ENCODE results near the gene ASAP2.

The ASAP2 gene

GRCh38 chr2:9274701-9275343 is 68.2 kb downstream of the ASAP2 start:
- H3K9me3 ChIP-seq (ENCODE audit: control insufficient read depth, low read depth, low read length): no peaks in the 10 kb centered on the region
- no peaks in the 10 kb centered on the region for H3K36me3 ChIP-seq (ENCODE audit: control insufficient read depth, low read depth, low read length)
- no peaks in the 10 kb centered on the region for H3K4me1 ChIP-seq (ENCODE audit: control insufficient read depth, low read depth, low read length)
- no peak overlapping the region for H3K27ac ChIP-seq (ENCODE audit: low read length)
- no peak overlapping the region for H3K4me3 ChIP-seq (ENCODE audit: low read length)
- H3K9ac ChIP-seq (ENCODE audit: low read length): no peak overlapping the region
- H3K27me3 ChIP-seq (ENCODE audit: control insufficient read depth, insufficient read depth, low read length): no peaks in the 10 kb centered on the region

DNA sequence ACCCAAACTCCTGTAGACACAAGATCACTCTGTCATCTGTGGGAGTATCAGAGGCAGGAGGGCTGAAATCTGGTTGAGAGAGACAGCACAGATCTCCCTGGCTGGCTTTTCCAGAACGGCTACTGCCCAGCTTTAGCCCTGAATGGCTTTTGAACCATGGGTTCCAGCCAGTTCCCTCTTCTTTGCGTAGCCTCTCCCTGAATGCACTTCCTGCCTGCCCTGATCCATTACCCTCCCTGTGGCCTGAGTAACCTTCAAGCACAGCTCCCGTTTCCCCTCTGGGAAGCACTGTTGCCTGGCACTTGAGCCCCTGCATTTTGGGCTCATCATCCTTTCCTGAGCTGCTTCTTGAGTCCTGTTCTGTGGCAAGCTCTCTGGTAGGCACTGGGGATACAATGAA is 68.8 kb downstream of the ASAP2 start:
- H3K9ac ChIP-seq (ENCODE audit: low read length): no peak overlapping the region
- no peak overlapping the region for H3K4me3 ChIP-seq (ENCODE audit: low read length)
- H3K36me3 ChIP-seq (ENCODE audit: control insufficient read depth, low read depth, low read length): no peaks in the 10 kb centered on the region
- no peak overlapping the region for H3K27ac ChIP-seq (ENCODE audit: low read length)
- H3K27me3 ChIP-seq (ENCODE audit: control insufficient read depth, insufficient read depth, low read length): no peaks in the 10 kb centered on the region
- H3K9me3 ChIP-seq (ENCODE audit: control insufficient read depth, low read depth, low read length): no peaks in the 10 kb centered on the region
- H3K4me1 ChIP-seq (ENCODE audit: control insufficient read depth, low read depth, low read length): no peaks in the 10 kb centered on the region

GRCh38 chr2:9276074-9276473 is 69.5 kb downstream of the ASAP2 start:
- Histone ChIP-seq H3K27ac (ENCODE audit: low read length) (no peak overlapping the region), H3K36me3 (ENCODE audit: control insufficient read depth, low read depth, low read length) (no peaks in the 10 kb centered on the region), H3K4me3 (ENCODE audit: low read length) (no peak overlapping the region), H3K9me3 (ENCODE audit: control insufficient read depth, low read depth, low read length) (no peaks in the 10 kb centered on the region), H3K9ac (ENCODE audit: low read length) (no peak overlapping the region), H3K27me3 (ENCODE audit: control insufficient read depth, insufficient read depth, low read length) (no peaks in the 10 kb centered on the region), H3K4me1 (ENCODE audit: control insufficient read depth, low read depth, low read length) (no peaks in the 10 kb centered on the region)

DNA sequence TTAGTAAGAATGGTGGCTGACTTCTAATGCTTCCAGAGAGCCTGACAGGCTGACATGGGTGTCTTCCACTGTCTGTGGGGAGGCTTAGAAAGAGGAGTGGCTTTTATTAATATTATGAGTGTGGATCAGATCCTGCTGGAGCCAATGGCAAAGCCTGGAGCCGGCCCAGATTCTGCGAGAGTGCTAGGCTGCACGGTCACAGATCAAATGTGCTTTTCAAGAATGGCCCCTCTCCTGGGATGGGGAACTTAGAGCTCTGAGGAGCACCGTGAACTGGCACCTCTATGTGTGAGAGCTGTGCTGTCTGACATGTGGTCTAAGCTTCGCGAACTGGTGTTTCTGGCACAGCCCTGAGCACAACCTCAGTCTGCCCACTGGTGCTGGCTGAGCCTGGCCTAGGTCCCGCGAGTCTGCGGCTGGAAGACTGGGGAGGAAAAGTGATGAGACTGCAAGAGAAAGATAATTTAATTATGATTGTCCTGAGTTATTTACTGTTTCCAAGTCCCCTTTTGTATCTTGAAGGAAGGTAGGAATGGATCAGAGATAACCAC is 70.4 kb downstream of the ASAP2 start:
- Histone ChIP-seq H3K4me3 (ENCODE audit: low read length) (no peak overlapping the region), H3K27me3 (ENCODE audit: control insufficient read depth, insufficient read depth, low read length) (no peaks in the 10 kb centered on the region), H3K4me1 (ENCODE audit: control insufficient read depth, low read depth, low read length) (no peaks in the 10 kb centered on the region), H3K9ac (ENCODE audit: low read length) (no peak overlapping the region), H3K9me3 (ENCODE audit: control insufficient read depth, low read depth, low read length) (no peaks in the 10 kb centered on the region), H3K27ac (ENCODE audit: low read length) (no peak overlapping the region), H3K36me3 (ENCODE audit: control insufficient read depth, low read depth, low read length) (no peaks in the 10 kb centered on the region)

DNA sequence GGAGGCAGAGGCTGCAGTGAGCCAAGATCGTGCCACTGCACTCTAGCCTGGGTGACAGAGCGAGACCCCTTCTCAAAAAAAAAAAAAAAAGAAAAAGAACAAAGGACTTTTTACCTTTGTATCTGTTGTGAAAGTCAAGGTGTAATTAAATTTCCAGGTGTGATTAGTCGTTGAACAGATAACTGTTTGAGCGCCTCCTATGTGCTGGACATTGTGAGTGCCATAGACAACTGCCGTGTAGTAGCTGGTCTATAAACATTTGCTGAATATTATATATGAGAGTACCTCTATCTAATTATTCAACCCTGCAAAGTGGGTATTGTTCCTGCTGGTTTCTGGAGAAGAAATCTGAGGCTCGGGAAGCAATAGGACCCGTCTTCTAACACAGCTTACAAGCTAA is 71.8 kb downstream of the ASAP2 start:
- Histone ChIP-seq H3K4me1 (ENCODE audit: control insufficient read depth, low read depth, low read length) (no peaks in the 10 kb centered on the region), H3K27ac (ENCODE audit: low read length) (no peak overlapping the region), H3K9me3 (ENCODE audit: control insufficient read depth, low read depth, low read length) (no peaks in the 10 kb centered on the region), H3K36me3 (ENCODE audit: control insufficient read depth, low read depth, low read length) (no peaks in the 10 kb centered on the region), H3K9ac (ENCODE audit: low read length) (no peak overlapping the region), H3K4me3 (ENCODE audit: low read length) (no peak overlapping the region), H3K27me3 (ENCODE audit: control insufficient read depth, insufficient read depth, low read length) (no peaks in the 10 kb centered on the region)

- Histone ChIP-seq H3K36me3 (ENCODE audit: control insufficient read depth, low read depth, low read length) (no peaks in the 10 kb centered on the region), H3K4me1 (ENCODE audit: control insufficient read depth, low read depth, low read length) (no peaks in the 10 kb centered on the region), H3K27ac (ENCODE audit: low read length) (no peak overlapping the region), H3K4me3 (ENCODE audit: low read length) (no peak overlapping the region), H3K9ac (ENCODE audit: low read length) (no peak overlapping the region), H3K9me3 (ENCODE audit: control insufficient read depth, low read depth, low read length) (no peaks in the 10 kb centered on the region), H3K27me3 (ENCODE audit: control insufficient read depth, insufficient read depth, low read length) (no peaks in the 10 kb centered on the region)
Observed at GRCh38 chr2:9279426-9279825, 72.8 kb downstream of the ASAP2 start.

- Histone ChIP-seq H3K4me1 (ENCODE audit: control insufficient read depth, low read depth, low read length) (no peaks in the 10 kb centered on the region), H3K27me3 (ENCODE audit: control insufficient read depth, insufficient read depth, low read length) (no peaks in the 10 kb centered on the region), H3K36me3 (ENCODE audit: control insufficient read depth, low read depth, low read length) (no peaks in the 10 kb centered on the region), H3K4me3 (ENCODE audit: low read length) (no peak overlapping the region), H3K9ac (ENCODE audit: low read length) (no peak overlapping the region), H3K9me3 (ENCODE audit: control insufficient read depth, low read depth, low read length) (no peaks in the 10 kb centered on the region), H3K27ac (ENCODE audit: low read length) (no peak overlapping the region)
Observed at GRCh38 chr2:9280224-9280623, 73.6 kb downstream of the ASAP2 start.

DNA sequence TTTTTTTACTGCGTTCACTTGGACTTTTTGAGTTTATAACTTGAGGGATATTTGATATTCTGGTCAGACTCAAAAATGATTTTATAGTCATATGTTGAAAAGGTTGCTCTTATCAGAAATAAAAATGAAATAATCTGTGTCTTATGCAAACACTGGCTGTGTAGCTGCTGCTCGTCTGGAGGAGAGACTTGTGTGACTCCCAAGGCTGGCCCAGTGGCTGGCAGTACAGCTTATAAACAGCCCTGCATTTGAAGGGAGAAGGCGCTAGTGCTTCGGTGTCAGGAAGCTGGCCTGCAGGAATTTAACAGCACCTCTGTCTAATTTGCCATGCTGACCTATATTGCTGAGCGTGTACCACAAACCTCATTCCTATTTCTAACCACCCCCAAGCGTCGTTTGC is 74.5 kb downstream of the ASAP2 start:
- H3K4me1 ChIP-seq (ENCODE audit: control insufficient read depth, low read depth, low read length): no peaks in the 10 kb centered on the region
- H3K9me3 ChIP-seq (ENCODE audit: control insufficient read depth, low read depth, low read length): no peaks in the 10 kb centered on the region
- no peak overlapping the region for H3K4me3 ChIP-seq (ENCODE audit: low read length)
- no peaks in the 10 kb centered on the region for H3K27me3 ChIP-seq (ENCODE audit: control insufficient read depth, insufficient read depth, low read length)
- no peak overlapping the region for H3K27ac ChIP-seq (ENCODE audit: low read length)
- H3K36me3 ChIP-seq (ENCODE audit: control insufficient read depth, low read depth, low read length): no peaks in the 10 kb centered on the region
- no peak overlapping the region for H3K9ac ChIP-seq (ENCODE audit: low read length)

DNA sequence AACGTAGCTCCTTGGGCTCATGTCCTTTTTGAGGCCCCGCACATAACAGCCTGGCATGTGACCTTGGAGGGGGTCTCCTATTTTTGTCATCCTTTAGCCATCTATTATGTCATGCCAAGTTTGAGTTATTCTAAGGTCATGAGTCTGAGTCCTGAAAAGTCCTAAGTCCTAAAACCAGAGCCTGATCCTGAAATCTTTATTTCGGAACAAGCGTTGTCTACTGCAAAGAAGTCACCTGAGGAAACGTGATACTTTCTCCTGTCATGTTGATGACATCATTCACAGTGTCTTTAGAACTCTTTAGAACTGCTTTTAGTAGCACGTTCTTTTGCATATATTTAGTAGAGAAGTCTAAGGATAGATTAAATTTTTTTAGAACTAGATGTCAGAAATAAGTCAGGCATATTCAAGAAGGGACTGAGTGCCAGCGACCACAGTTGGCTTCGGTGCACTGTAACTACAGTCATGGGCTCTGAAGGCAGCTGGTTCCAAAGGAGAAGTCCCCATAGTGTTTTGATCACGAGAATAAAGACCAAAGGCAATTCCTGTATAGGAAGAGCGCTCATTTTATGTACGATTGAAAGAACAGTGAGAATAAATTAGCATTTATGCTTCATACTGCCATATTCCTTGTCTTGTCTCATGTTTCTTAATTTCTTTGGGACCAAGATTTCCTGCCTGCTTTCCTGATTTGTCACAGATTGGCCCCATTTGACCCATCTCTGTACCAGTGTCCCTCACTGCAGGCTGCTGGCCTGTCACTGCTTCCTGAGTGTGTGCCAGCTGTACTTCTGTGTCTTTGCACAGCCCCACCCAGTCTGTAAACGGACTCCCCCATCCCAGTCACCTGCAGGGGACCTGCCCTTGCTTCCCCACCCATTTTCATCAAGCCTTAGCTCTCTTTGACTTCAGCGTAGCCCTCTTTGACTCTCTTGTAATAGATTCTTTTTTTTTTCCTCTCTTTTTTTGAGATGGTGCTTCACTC is 75.8 kb downstream of the ASAP2 start:
- Histone ChIP-seq H3K9me3 (ENCODE audit: control insufficient read depth, low read depth, low read length) (no peaks in the 10 kb centered on the region), H3K4me3 (ENCODE audit: low read length) (no peak overlapping the region), H3K4me1 (ENCODE audit: control insufficient read depth, low read depth, low read length) (no peaks in the 10 kb centered on the region), H3K36me3 (ENCODE audit: control insufficient read depth, low read depth, low read length) (no peaks in the 10 kb centered on the region), H3K27ac (ENCODE audit: low read length) (no peak overlapping the region), H3K9ac (ENCODE audit: low read length) (no peak overlapping the region), H3K27me3 (ENCODE audit: control insufficient read depth, insufficient read depth, low read length) (no peaks in the 10 kb centered on the region)

DNA sequence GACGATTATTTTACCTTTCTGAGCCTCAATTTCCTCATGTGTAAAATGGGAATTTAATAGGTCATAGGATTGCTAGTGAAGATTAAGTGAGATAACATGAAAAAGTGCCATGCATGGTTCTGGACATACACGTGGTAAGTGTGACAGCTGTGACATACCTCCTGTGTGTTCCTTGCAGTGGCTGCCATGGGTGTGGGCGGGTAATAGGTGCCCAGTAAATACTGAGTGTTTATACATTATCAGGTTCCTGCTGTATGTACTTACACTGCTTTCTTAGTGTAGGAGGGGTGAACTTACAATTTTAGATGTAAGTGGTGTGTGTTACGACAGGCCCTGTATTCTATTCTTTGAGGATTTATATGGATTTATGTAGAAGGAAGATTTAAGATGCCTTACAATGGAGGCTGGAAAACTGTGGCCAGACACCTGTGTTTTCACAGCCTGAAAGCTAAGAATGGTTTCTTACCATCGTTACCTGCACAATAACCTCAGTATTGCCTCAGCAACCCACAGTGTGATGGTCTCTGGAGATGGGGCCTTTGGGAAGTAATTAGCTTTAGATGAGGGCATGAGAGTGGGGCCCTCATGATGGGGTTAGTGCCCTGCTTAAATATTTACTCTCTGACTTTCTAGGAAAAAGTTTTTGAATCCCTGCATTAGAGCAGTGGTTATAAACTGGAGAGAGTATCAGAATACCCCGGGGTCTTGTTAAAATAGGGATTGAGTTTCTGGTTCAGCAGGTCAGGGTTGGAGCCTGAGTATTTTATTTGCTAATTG is 78.1 kb downstream of the ASAP2 start:
- no peak overlapping the region for H3K4me3 ChIP-seq (ENCODE audit: low read length)
- H3K9ac ChIP-seq (ENCODE audit: low read length): no peak overlapping the region
- H3K27ac ChIP-seq (ENCODE audit: low read length): no peak overlapping the region
- no peaks in the 10 kb centered on the region for H3K9me3 ChIP-seq (ENCODE audit: control insufficient read depth, low read depth, low read length)
- H3K36me3 ChIP-seq (ENCODE audit: control insufficient read depth, low read depth, low read length): no peaks in the 10 kb centered on the region
- no peaks in the 10 kb centered on the region for H3K27me3 ChIP-seq (ENCODE audit: control insufficient read depth, insufficient read depth, low read length)
- peaks cover 19% of the 10 kb centered on the region for H3K4me1 ChIP-seq (ENCODE audit: control insufficient read depth, low read depth, low read length)

DNA sequence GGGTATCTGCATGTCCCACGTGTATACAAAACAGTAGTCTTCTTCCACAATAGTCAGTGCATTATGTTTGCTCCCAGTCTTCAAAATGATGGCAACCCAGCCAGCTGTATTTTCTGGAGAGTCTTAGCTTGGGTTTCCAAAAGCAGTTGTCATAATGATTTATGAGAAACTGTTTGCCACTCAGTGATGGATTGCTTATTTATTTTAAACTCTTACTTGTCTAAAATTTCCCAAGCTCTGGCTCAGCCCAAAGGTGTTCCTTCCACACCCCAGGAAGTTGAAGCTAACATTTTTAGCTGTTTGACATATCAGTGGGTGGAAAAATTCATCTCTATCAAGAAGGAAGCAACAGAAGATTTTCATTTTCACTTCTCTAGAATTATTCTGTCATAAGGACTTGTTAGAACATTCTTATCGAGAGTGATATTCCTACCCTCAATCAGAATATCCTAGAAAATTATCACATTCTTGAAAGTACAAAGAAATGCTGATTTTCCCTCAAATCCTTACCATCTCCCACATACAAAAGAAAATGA is 78.8 kb downstream of the ASAP2 start:
- H3K27ac ChIP-seq (ENCODE audit: low read length): no peak overlapping the region
- H3K4me3 ChIP-seq (ENCODE audit: low read length): no peak overlapping the region
- no peak overlapping the region for H3K9ac ChIP-seq (ENCODE audit: low read length)
- H3K36me3 ChIP-seq (ENCODE audit: control insufficient read depth, low read depth, low read length): no peaks in the 10 kb centered on the region
- H3K27me3 ChIP-seq (ENCODE audit: control insufficient read depth, insufficient read depth, low read length): no peaks in the 10 kb centered on the region
- H3K4me1 ChIP-seq (ENCODE audit: control insufficient read depth, low read depth, low read length): peaks cover 20% of the 10 kb centered on the region
- no peaks in the 10 kb centered on the region for H3K9me3 ChIP-seq (ENCODE audit: control insufficient read depth, low read depth, low read length)

All from iPS-18a (cell line).